Amniotic epithelial cell (primary cell): ENCODE measurements around the gene PELI2.

Experiments
- DNase-seq: peaks from one replicate; pipeline ENCODE4 v3.0.0-alpha.2; 2010; ENCODE audit warnings: low read depth

The PELI2 gene

GRCh38 chr14:56205881-56206280 is 87.7 kb downstream of the PELI2 start:
- DNase-seq = no peak

GRCh38 chr14:56206596-56206995 is 88.4 kb downstream of the PELI2 start:
- no peak for DNase-seq

- no peak for DNase-seq
Observed at GRCh38 chr14:56207626-56208292, 89.5 kb downstream of the PELI2 start.

- DNase-seq = no peak
Observed at GRCh38 chr14:56208520-56208919, 90.3 kb downstream of the PELI2 start.

GRCh38 chr14:56210571-56210970 is 92.4 kb downstream of the PELI2 start:
- DNase-seq = no peak

- DNase-seq = no peak
Observed at GRCh38 chr14:56211084-56211483, 92.9 kb downstream of the PELI2 start.

- DNase-seq = no peak
Observed at GRCh38 chr14:56211844-56212243, 93.6 kb downstream of the PELI2 start.

DNA sequence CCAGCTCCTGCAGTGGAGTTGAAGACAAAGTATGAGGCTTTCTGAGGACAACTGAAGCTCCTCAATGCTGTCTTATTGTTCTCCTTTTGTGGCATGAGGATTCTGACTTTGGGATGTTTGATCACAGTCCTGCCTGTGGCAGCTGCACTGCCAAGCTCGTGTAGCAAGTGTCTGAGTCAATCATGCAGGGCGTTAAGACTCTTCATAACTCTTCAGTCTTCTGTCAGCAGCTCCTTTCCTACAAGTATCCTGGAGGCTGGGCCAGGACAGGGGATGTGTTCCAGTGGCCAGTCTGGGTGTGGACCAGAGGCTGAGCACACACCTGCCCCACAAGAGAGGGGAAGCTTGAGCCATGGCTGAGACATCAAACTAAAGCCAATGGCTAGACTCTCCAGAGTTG is 94.3 kb downstream of the PELI2 start:
- DNase-seq = no peak

- DNase-seq = no peak
Observed at GRCh38 chr14:56213306-56213705, 95.1 kb downstream of the PELI2 start.

- no peak for DNase-seq
Observed at GRCh38 chr14:56215180-56215579, 97.0 kb downstream of the PELI2 start.

DNA sequence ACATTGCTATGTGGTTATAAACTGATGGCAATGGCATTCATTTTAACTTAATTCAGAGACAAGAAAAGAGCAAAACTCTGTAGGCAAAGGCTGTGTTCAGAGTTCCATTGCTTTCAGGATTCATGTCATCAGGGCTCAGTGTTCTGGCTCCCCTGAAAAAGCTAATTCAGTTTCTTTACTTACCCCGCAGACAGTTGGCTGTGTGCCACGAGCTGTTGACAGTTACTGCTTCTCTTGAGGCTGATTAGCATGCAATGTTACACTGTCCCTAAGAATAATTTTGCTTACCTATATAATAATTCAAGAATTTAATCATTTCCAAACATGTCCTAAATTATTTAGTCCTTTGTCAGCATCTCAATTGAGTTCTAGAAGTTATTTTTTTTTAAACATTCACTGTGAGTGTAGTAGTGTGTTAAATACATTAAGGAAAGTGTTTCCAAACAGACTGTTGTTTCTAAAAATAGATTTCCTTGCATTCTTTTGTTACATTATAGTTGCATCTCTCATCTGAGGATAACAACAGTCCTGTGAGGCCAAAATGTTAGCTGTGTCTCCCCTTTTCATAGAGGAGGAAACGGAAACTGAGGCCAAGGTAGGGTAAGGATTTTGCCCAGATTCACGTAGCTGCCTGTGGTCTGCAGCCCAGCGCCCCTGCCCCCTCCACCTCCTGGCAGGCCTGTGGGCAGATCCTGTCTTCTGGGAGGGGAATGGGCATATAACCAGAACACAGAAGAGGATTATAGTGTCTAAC is 98.6 kb downstream of the PELI2 start:
- DNase-seq = peak; percentile 20

- no peak for DNase-seq
Observed at GRCh38 chr14:56217380-56218045, 99.3 kb downstream of the PELI2 start.

- DNase-seq = no peak
Observed at GRCh38 chr14:56219666-56220413, 101.6 kb downstream of the PELI2 start.

DNA sequence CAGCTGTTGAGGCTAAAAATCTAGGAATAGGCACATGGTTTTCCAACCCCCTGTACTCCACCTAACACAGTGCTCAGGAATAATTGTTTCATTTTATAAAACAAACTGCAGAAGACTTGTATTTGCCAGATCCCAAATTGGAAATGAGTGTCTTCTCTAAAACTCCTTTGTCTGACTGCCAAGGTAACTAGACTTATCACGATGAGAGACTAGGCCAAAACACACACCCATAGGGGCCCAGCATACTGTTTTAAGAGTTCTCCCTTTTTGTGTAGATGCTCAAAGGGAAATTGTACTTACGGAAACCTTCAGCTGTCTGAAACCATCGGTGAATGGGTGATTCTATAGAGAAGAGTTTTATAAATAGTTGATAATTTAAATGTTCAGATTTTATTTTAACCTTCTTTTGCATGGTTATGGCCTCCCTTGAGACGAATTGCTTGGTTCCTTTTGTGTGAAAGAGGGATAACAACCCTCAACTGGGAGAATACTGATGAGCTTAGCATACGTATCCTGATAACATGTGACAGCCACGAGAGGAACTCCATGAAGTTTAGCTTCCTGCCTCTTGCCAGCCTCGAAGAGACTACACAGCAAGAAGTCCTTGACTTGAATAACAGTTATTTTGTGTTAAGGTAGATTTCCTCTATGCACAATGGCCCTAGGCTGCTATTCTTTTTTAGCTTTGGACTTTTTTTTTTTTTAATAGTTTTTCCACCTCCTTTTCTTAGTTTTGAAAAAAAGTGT is 103.3 kb downstream of the PELI2 start:
- DNase-seq = no peak

DNA sequence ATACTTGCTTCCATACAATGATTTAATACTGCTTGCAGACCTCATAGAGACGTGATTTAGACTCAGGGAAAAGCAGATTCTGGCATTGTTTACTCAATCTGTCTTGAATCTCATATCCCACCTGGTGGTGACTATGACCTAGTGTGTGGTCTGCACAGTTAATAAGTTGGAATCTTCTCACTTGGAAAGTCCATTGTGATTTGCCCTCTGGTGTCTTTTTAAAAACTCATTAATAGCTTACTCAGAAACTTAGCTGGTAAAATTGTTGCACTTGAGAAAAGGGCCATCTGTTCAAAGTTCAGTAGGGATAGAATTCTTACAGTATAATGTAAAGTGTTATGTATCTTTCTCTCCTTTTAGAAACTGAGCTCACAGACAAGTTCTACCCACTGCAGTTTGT is 106.0 kb downstream of the PELI2 start:
- DNase-seq = no peak

- peak; percentile 68 for DNase-seq
Observed at GRCh38 chr14:56224691-56225681, 106.8 kb downstream of the PELI2 start.

- DNase-seq = no peak
Observed at GRCh38 chr14:56235388-56235787, 117.2 kb downstream of the PELI2 start.

GRCh38 chr14:56237398-56237797 is 119.2 kb downstream of the PELI2 start:
- DNase-seq = no peak

- peak; percentile 14 for DNase-seq
Observed at GRCh38 chr14:56241461-56241860, 123.2 kb downstream of the PELI2 start.

DNA sequence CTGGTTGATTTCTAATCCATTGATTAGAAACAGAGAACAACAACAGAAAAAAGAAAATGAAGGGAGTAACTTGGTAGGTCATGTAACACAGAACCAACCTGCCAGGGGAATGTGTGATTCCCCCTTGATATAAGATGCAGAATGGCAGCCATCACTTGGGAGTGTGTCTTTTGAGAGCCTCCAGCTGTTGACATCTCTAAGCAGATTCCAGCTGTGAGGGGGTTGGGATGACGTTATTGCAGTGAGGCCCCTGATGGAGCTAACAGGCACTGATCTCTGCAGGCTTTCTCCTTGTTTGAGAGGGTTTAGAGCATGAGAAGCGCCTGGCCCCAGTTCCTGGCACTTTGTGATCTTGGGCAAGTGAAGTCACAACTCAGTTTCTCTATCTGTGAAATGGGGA is 124.9 kb downstream of the PELI2 start:
- no peak for DNase-seq
